Forelimb muscle (tissue), 1 donor: Measurements from ENCODE around the gene KDELR3. TPM values are rescaled to one million over a fixed set of nuclear protein-coding genes. Genes with fewer than 3 reads are reported as not detected.

Source experiments
- DNase-seq: peaks from one replicate; pipeline ENCODE4 v3.0.0-alpha.2; 2013; ENCODE audit warnings: low read depth
- polyA plus RNA-seq: library from polyadenylated mRNA; unstranded; fragments of 120-200 nt; gene quantifications from one replicate; pipeline ENCODE4 v1.2.1, GENCODE V29; 2013; ENCODE audit not compliant: insufficient read length

KDELR3 gene
- polyA plus RNA-seq, 1 donor, result 21.4 TPM

GRCh38 chr22:38440747-38441350 is 27.0 kb upstream of the KDELR3 start:
- no peak for DNase-seq

GRCh38 chr22:38441620-38442287 is 26.1 kb upstream of the KDELR3 start:
- no peak for DNase-seq

GRCh38 chr22:38442967-38443627 is 24.8 kb upstream of the KDELR3 start:
- DNase-seq, result no peak

GRCh38 chr22:38443628-38444521 is 24.0 kb upstream of the KDELR3 start:
- DNase-seq, result no peak

GRCh38 chr22:38444783-38445182 is 23.1 kb upstream of the KDELR3 start:
- no peak for DNase-seq

GRCh38 chr22:38446018-38446601 is 21.8 kb upstream of the KDELR3 start:
- no peak for DNase-seq

GRCh38 chr22:38448945-38449745 is 18.8 kb upstream of the KDELR3 start:
- no peak for DNase-seq

GRCh38 chr22:38449776-38450175 is 18.1 kb upstream of the KDELR3 start:
- DNase-seq, result no peak

GRCh38 chr22:38450234-38450797 is 17.6 kb upstream of the KDELR3 start:
- no peak for DNase-seq

GRCh38 chr22:38451404-38451803 is 16.5 kb upstream of the KDELR3 start:
- no peak for DNase-seq

GRCh38 chr22:38451864-38452263 is 16.0 kb upstream of the KDELR3 start:
- no peak for DNase-seq

- no peak for DNase-seq
Measured at GRCh38 chr22:38452373-38453065, 15.4 kb upstream of the KDELR3 start.

- DNase-seq, result no peak
Measured at GRCh38 chr22:38453066-38453672, 14.7 kb upstream of the KDELR3 start.

- no peak for DNase-seq
Measured at GRCh38 chr22:38453996-38454352, 13.9 kb upstream of the KDELR3 start.

- no peak for DNase-seq
Measured at GRCh38 chr22:38454353-38455075, 13.4 kb upstream of the KDELR3 start.

GRCh38 chr22:38455076-38455529 is 12.8 kb upstream of the KDELR3 start, which contains the start of gene KCNJ4:
Gene KCNJ4, minus strand, starts transcription at chr22:38455199. Its CDS starts 27,067 bp downstream, at chr22:38428132.
- no peak for DNase-seq

- DNase-seq, result no peak
Measured at GRCh38 chr22:38455530-38456271, 12.2 kb upstream of the KDELR3 start.

GRCh38 chr22:38456272-38456835 is 11.5 kb upstream of the KDELR3 start:
- no peak for DNase-seq
